Liver (tissue), 3 donors: Measurements from ENCODE around the gene EFNB1.

Experiments used
- ATF3 ChIP-seq: IDR thresholded peaks from 2 replicates; pipeline ENCODE4 v1.6.1; 2016; ENCODE audit warnings: antibody characterized with exemption
- CTCF ChIP-seq: fragments of 150-350 bp; IDR thresholded peaks from 2 replicates; pipeline ENCODE4 v1.5.1; 2017; ENCODE audit warnings: improper control_type of control experiment, low read depth, low read length; ENCODE audit not compliant: missing input control
- EGR1 ChIP-seq, 2 donors: IDR thresholded peaks; 2 replicates each; pipeline ENCODE4 v1.6.1; 2016 to 2018; ENCODE audit warnings: antibody characterized with exemption in 2 of 2, low read depth in 2 of 2
- GABPA ChIP-seq, 2 donors: IDR thresholded peaks in 1 of 2; conservative IDR thresholded peaks in 1 of 2; 2 replicates each; pipeline ENCODE4 v1.6.1; 2016; ENCODE audit warnings: antibody characterized with exemption in 2 of 2, mild to moderate bottlenecking in 1 of 2, moderate library complexity in 1 of 2
- JUND ChIP-seq, 2 donors: IDR thresholded peaks; 2 replicates each; pipeline ENCODE4 v1.6.1; 2016; ENCODE audit warnings: antibody characterized with exemption in 2 of 2
- RAD21 ChIP-seq, 2 donors: IDR thresholded peaks; 2 replicates each; pipeline ENCODE4 v1.6.1; 2016; ENCODE audit warnings: antibody characterized with exemption in 2 of 2, mild to moderate bottlenecking in 2 of 2
- REST ChIP-seq: IDR thresholded peaks from 2 replicates; pipeline ENCODE4 v1.6.1; 2016; ENCODE audit warnings: antibody characterized with exemption, mild to moderate bottlenecking
- SP1 ChIP-seq: IDR thresholded peaks from 2 replicates; pipeline ENCODE4 v1.6.1; 2018; ENCODE audit warnings: antibody characterized with exemption, mild to moderate bottlenecking
- YY1 ChIP-seq: IDR thresholded peaks from 2 replicates; pipeline ENCODE4 v1.6.1; 2016; ENCODE audit warnings: antibody characterized with exemption, mild to moderate bottlenecking
- donor health status: healthy.
- donor health status: healthy.

- TF ChIP-seq GABPA (IDR thresholded peaks at IDR 0.05 in 1 of 2, conservative IDR thresholded peaks at IDR 0.05 in 1 of 2) (no peak), CTCF (no peak), ATF3 (no peak), RAD21 (IDR thresholded peaks at IDR 0.05) (no peak), EGR1 (IDR thresholded peaks at IDR 0.05; ENCODE audit: low read depth in 2 of 2) (no peak), REST (no peak), JUND (IDR thresholded peaks at IDR 0.05) (no peak), YY1 (no peak), SP1 (no peak)
Observed at GRCh38 chrX:68833448-68833805, 4.6 kb downstream of the EFNB1 start.
